NCI-H1417 treated with DMSO at 0.1 percent for 48 hours (cell line): ENCODE results near the gene DDX43.
"Not testable (repeated sequence)": the region's sequence is repeated elsewhere in the genome, so short reads cannot be mapped to it uniquely, and the experiment has no call there.

Experiments used
- DNase-seq: peaks from one replicate; lab custom pipeline; 2025; lab: John Stamatoyannopoulos, UW

Gene DDX43

GRCh38 chr6:73394577-73395354 lies at the start of gene DDX43:
Gene DDX43 (plus strand): TSS chr6:73394828. CDS start chr6:73394906, 78 bp downstream.
- no peak for DNase-seq

GRCh38 chr6:73348550-73349204 lies 46.0 kb upstream of the DDX43 start:
- DNase-seq: no peak

GRCh38 chr6:73349311-73349710 lies 45.3 kb upstream of the DDX43 start:
- DNase-seq: no peak

- DNase-seq: no peak
Measured at GRCh38 chr6:73353636-73354593, 40.7 kb upstream of the DDX43 start, which contains the start of gene DPPA5. Gene DPPA5 (minus strand): TSS chr6:73354276. CDS start chr6:73354225, 51 bp downstream.

GRCh38 chr6:73362358-73362757 lies 32.3 kb upstream of the DDX43 start, which contains the start of gene KHDC3L:
Gene KHDC3L (plus strand): TSS chr6:73362658. CDS start chr6:73362730, 72 bp downstream.
- DNase-seq: no peak

GRCh38 chr6:73362869-73363536 lies 31.6 kb upstream of the DDX43 start:
- DNase-seq: no peak

GRCh38 chr6:73363537-73363875 lies 31.1 kb upstream of the DDX43 start:
- DNase-seq: no peak

GRCh38 chr6:73364121-73364520 lies 30.5 kb upstream of the DDX43 start:
- DNase-seq: no peak

GRCh38 chr6:73364549-73364948 lies 30.1 kb upstream of the DDX43 start:
- DNase-seq: no peak

- no peak for DNase-seq
Measured at GRCh38 chr6:73367761-73368355, 26.8 kb upstream of the DDX43 start.

GRCh38 chr6:73368675-73369074 lies 26.0 kb upstream of the DDX43 start:
- no peak for DNase-seq

GRCh38 chr6:73369157-73369556 lies 25.5 kb upstream of the DDX43 start:
- no peak for DNase-seq

GRCh38 chr6:73369563-73369962 lies 25.1 kb upstream of the DDX43 start, which contains the start of gene OOEP:
Gene OOEP (minus strand): TSS chr6:73369897. CDS start chr6:73369792, 105 bp downstream.
- DNase-seq: no peak

GRCh38 chr6:73371984-73372383 lies 22.6 kb upstream of the DDX43 start:
- DNase-seq: no peak

- DNase-seq: no peak
Measured at GRCh38 chr6:73372516-73372915, 22.1 kb upstream of the DDX43 start.

- DNase-seq: no peak
Measured at GRCh38 chr6:73375216-73375615, 19.4 kb upstream of the DDX43 start.

GRCh38 chr6:73377225-73377624 lies 17.4 kb upstream of the DDX43 start:
- no peak for DNase-seq

- not testable (repeated sequence) for DNase-seq
Measured at GRCh38 chr6:73381531-73381930, 13.1 kb upstream of the DDX43 start.

- no peak for DNase-seq
Measured at GRCh38 chr6:73382462-73383113, 12.0 kb upstream of the DDX43 start.

- DNase-seq: no peak
Measured at GRCh38 chr6:73388433-73388799, 6.2 kb upstream of the DDX43 start.
